ENCODE measurements around the gene LMF2.

DNA sequence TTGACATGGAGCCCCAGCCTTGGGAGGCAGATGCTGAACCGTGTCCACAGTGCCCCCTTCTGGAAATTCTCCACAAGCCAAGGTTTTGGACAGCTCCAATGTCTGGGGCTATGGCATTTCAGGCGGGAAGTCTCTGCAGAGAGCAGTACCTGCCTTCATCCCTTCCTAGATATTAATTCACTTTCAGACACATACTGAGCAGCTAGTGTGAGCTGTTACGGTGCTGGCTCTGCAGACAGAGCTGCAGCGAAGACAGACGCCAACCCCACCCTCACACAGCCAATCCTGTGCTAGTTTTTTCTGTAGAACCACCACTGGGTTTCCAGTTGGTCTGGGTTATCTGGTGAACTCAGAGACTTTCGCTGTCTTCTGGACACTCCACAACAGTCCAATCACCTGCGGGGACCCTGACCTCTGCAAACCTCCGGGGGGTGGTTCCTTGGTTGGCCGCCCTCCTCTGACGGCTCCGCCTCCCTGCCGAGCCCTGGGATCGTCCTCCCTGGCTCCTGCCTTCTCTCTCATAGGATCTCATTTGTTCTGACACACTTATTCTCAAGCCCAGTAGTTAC lies 9.1 kb downstream of the LMF2 start:
- no peak for TF ChIP-seq ZNF274 (IDR thresholded peaks at IDR 0.05; ENCODE audit: low read depth, low read length)
- no peak for TF ChIP-seq SUZ12 (IDR thresholded peaks at IDR 0.05; ENCODE audit: extremely low read depth, insufficient read depth, insufficient read length)

Data from NT2/D1 (cell line).